VCaP (cell line): ENCODE data around the gene NLRP2B.
"Not testable (repeated sequence)": the region's sequence is repeated elsewhere in the genome, so short reads cannot be mapped to it uniquely, and the experiment has no call there.

Experiments
- H3K27ac ChIP-seq: fragments of 450-650 bp; 2 replicates; pipeline ENCODE4 v1.5.1; 2017
- CTCF ChIP-seq: fragments of 450-650 bp; conservative IDR thresholded peaks from 2 replicates; pipeline ENCODE4 v1.5.1; 2017; ENCODE audit warnings: mild to moderate bottlenecking, moderate library complexity

NLRP2B gene

GRCh38 chrX:57680160-57680559, at the start of gene NLRP2B:
TSS of gene NLRP2B (minus strand) at chrX:57680260.
- H3K27ac ChIP-seq = no peak within 1 kb of the TSS
- TF ChIP-seq CTCF = no peak

GRCh38 chrX:57725995-57726394, 45.9 kb upstream of the NLRP2B start:
- H3K27ac ChIP-seq = not testable (repeated sequence)

GRCh38 chrX:57681341-57681740, 1.3 kb upstream of the NLRP2B start:
- no peak for TF ChIP-seq CTCF
- no peak overlapping the region for H3K27ac ChIP-seq

GRCh38 chrX:57678686-57679428, 1.2 kb downstream of the NLRP2B start:
- no peak for TF ChIP-seq CTCF
- H3K27ac ChIP-seq = no peak overlapping the region

GRCh38 chrX:57677132-57677858, 2.8 kb downstream of the NLRP2B start:
- TF ChIP-seq CTCF = no peak
- no peak overlapping the region for H3K27ac ChIP-seq

- no peak for TF ChIP-seq CTCF
- H3K27ac ChIP-seq = no peak overlapping the region
These were observed 4.7 kb downstream of the NLRP2B start for GRCh38 chrX:57675320-57675719.

- TF ChIP-seq CTCF = no peak
- no peak overlapping the region for H3K27ac ChIP-seq
These were observed 5.2 kb downstream of the NLRP2B start for GRCh38 chrX:57674861-57675260.

GRCh38 chrX:57669961-57670360, 10.1 kb downstream of the NLRP2B start:
- TF ChIP-seq CTCF = no peak

More at GRCh38 chrX:57669961-57670360, 10.1 kb downstream of the NLRP2B start:
- H3K27ac ChIP-seq = no peak overlapping the region
